ENCODE measurements around the gene MICALL2.

MICALL2 gene

DNA sequence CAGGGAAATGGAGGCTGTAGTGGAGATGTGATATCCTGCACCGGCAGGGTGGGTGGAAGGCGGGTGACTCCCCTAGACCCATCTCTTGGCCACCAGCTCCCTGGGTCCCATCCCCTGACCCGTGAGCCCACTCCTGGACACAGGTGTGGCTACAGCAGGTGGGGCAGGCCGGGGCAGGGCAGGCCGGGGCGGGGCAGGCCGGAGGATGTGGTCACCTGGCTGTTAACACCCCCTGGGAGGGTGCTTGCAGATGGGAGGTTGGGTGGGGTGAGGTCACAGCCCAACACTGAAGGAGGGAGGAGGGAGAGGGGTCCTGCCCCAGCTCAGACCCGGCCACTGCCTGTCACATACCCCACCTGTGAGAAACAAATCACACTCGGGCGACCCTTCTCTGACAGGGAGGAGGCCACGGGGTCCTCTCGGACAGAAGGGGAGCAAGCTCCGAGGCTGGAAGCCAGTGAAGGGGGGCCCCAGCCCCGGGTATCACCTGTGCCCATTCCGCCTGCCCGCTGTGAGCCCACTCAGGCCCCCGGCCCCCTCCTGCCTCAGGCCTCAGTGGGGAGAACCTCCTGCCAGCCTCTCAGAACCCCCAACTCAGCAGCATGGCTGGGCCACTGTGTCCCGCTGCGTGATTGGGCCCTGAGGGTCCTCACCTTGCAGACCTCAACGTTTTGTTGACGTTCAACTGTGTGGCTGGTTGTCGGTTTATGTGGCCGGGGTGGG is 74.0 kb downstream of the MICALL2 start:
- H3K9me3 ChIP-seq (ENCODE audit: control insufficient read depth, insufficient read depth, low read depth, low read length): no peaks in the 10 kb centered on the region
- TF ChIP-seq ZNF214 (tag by site-specific recombination; IDR thresholded peaks at IDR 0.05; ENCODE audit: borderline replicate concordance): no peak
- no peak for TF ChIP-seq MZF1 (tag by site-specific recombination; IDR thresholded peaks at IDR 0.05; ENCODE audit: borderline replicate concordance)
- TF ChIP-seq KLF1 (tag by site-specific recombination; IDR thresholded peaks at IDR 0.05): peak; percentile 33; the same call in 1 of the 2 replicates
- TF ChIP-seq ZNF324 (tag by site-specific recombination; IDR thresholded peaks at IDR 0.05): no peak
- no peak for TF ChIP-seq ZNF362 (tag by site-specific recombination; IDR thresholded peaks at IDR 0.05)
- TF ChIP-seq, protein P1, sequence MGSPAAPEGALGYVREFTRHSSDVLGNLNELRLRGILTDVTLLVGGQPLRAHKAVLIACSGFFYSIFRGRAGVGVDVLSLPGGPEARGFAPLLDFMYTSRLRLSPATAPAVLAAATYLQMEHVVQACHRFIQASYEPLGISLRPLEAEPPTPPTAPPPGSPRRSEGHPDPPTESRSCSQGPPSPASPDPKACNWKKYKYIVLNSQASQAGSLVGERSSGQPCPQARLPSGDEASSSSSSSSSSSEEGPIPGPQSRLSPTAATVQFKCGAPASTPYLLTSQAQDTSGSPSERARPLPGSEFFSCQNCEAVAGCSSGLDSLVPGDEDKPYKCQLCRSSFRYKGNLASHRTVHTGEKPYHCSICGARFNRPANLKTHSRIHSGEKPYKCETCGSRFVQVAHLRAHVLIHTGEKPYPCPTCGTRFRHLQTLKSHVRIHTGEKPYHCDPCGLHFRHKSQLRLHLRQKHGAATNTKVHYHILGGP (tag by site-specific recombination; IDR thresholded peaks at IDR 0.05): no peak
- no peak overlapping the region for H3K4me3 ChIP-seq (ENCODE audit: low read depth, low read length)
- CTCF ChIA-PET: interaction anchor here (0.7 to 1.2 kb wide), 2 partner anchors 27 to 164 kb away, joined by 3 to 4 read pairs; no protein-coding TSS in a partner anchor
- H3K36me3 ChIP-seq (ENCODE audit: control insufficient read depth in 2 of 2, insufficient read depth in 1 of 2, low read length in 2 of 2): no peaks in the 10 kb centered on the region
- H3K27ac ChIP-seq (ENCODE audit: extremely low read depth, low read depth, low read length): no peak overlapping the region
- POLR2A ChIA-PET: no interaction called here
- no peaks in the 10 kb centered on the region for H3K4me1 ChIP-seq (ENCODE audit: control insufficient read depth, insufficient read depth, low read length)

All from HEK293 (cell line).